DOHH2 (cell line): ENCODE results near the gene POU2AF3.
A peak's percentile ranks its signal among the peaks of the same experiment; 100 is the strongest.
"Not testable (repeated sequence)": the region's sequence is repeated elsewhere in the genome, so short reads cannot be mapped to it uniquely, and the experiment has no call there.

Source experiments
- H3F3A ChIP-seq: fragments of 200-600 bp; sonication (generic), shearing (Covaris generic); 2 replicates; pipeline ENCODE4 v1.6.0; 2016; ENCODE audit warnings: antibody characterized with exemption, mild to moderate bottlenecking; ENCODE audit not compliant: control insufficient read depth, insufficient read depth
- H3K27ac ChIP-seq: fragments of 200-600 bp; sonication (generic); 2 replicates; pipeline ENCODE4 v1.5.1; 2014; ENCODE audit warnings: low read depth, mild to moderate bottlenecking, low read length, moderate library complexity
- H3K27me3 ChIP-seq: fragments of 200-600 bp; sonication (generic); 2 replicates; pipeline ENCODE4 v1.6.1; 2014; ENCODE audit warnings: mild to moderate bottlenecking, low read length, mixed read lengths; ENCODE audit not compliant: control insufficient read depth
- H3K36me3 ChIP-seq: fragments of 200-600 bp; sonication (generic); 2 replicates; pipeline ENCODE4 v1.6.1; 2014; ENCODE audit warnings: mild to moderate bottlenecking, low read length, moderate library complexity, mixed read lengths; ENCODE audit not compliant: control insufficient read depth
- H3K4me1 ChIP-seq: fragments of 200-600 bp; sonication (generic); 2 replicates; pipeline ENCODE4 v1.6.1; 2014; ENCODE audit warnings: mild to moderate bottlenecking, low read length, mixed read lengths; ENCODE audit not compliant: control insufficient read depth
- H3K4me2 ChIP-seq: fragments of 200-600 bp; sonication (generic); 2 replicates; pipeline ENCODE4 v1.6.0; 2014; ENCODE audit warnings: mild to moderate bottlenecking, low read length, moderate library complexity
- H3K4me3 ChIP-seq: fragments of 200-600 bp; sonication (generic); 2 replicates; pipeline ENCODE4 v1.5.1; 2014; ENCODE audit warnings: mild to moderate bottlenecking, low read length, mixed read lengths
- H3K79me2 ChIP-seq: fragments of 200-600 bp; sonication (generic); 2 replicates; pipeline ENCODE4 v1.6.1; 2014; ENCODE audit warnings: mild to moderate bottlenecking, low read length, mixed read lengths; ENCODE audit not compliant: control insufficient read depth
- H3K9me2 ChIP-seq: fragments of 200-600 bp; sonication (generic); replicated peaks from 2 replicates; pipeline ENCODE4 v1.6.1; 2014; ENCODE audit warnings: mild to moderate bottlenecking, low read length, mixed read lengths; ENCODE audit not compliant: control insufficient read depth
- H3K9me3 ChIP-seq: fragments of 200-600 bp; sonication (generic); 2 replicates; pipeline ENCODE4 v1.6.1; 2014; ENCODE audit warnings: antibody characterized with exemption, low read length, mixed read lengths; ENCODE audit not compliant: control insufficient read depth, insufficient read depth
- H4K20me1 ChIP-seq: fragments of 200-600 bp; sonication (generic); 2 replicates; pipeline ENCODE4 v1.6.0; 2014; ENCODE audit warnings: low read depth, mild to moderate bottlenecking, antibody characterized with exemption, low read length, moderate library complexity; ENCODE audit not compliant: control insufficient read depth, insufficient read depth
- EZH2phosphoT487 ChIP-seq: fragments of 200-600 bp; sonication (generic); IDR thresholded peaks from 2 replicates; pipeline ENCODE4 v1.6.1; 2017; ENCODE audit warnings: borderline replicate concordance, mild to moderate bottlenecking, antibody characterized with exemption, low read length, moderate library complexity, mixed read lengths
- TF ChIP-seq, protein P1 (sequence below): fragments of 200-600 bp; sonication (generic); IDR thresholded peaks from one replicate; pipeline ENCODE4 v1.5.1; 2014; ENCODE audit warnings: antibody characterized with exemption, mild to moderate bottlenecking, low read depth, low read length; ENCODE audit not compliant: poor library complexity, severe bottlenecking

POU2AF3 gene

DNA sequence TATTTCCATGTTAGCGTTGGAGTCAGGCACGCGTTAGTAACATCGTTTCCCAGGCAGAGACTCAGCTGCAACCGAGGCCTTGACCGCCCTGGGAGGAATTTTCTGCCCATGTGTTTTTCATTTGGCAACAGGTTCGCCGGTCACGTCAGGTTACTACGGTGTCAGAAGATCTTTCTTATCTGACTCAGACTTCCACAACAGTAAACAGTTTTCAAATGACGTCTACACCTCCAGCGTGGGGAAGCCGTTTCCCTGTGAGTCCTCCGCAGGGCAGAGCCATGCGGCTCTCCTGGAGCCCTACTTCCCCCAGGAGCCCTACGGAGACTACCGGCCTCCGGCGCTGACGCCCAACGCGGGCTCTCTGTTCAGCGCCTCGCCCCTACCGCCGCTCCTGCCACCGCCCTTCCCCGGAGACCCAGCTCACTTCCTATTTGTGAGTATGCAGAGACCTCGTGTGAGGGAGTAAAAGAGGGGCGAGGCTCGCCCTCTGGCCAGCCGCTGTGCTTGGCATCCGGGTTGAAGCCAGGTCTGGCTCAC, 14.3 kb upstream of the POU2AF3 start:
- H3K4me3 ChIP-seq, result no peak overlapping the region
- no peaks in the 10 kb centered on the region for H3K9me2 ChIP-seq
- H3K9me3 ChIP-seq, result no peaks in the 10 kb centered on the region
- no peaks in the 10 kb centered on the region for H3K36me3 ChIP-seq
- H3K4me2 ChIP-seq, result peak overlapping the region; percentile 12
- no peaks in the 10 kb centered on the region for H4K20me1 ChIP-seq
- H3K79me2 ChIP-seq, result no peaks in the 10 kb centered on the region
- H3K27me3 ChIP-seq, result no peaks in the 10 kb centered on the region
- H3K4me1 ChIP-seq, result peaks cover 21% of the 10 kb centered on the region
- no peak overlapping the region for H3K27ac ChIP-seq
- no peaks in the 10 kb centered on the region for H3F3A ChIP-seq
- no peak for TF ChIP-seq EZH2phosphoT487
- TF ChIP-seq, protein P1, sequence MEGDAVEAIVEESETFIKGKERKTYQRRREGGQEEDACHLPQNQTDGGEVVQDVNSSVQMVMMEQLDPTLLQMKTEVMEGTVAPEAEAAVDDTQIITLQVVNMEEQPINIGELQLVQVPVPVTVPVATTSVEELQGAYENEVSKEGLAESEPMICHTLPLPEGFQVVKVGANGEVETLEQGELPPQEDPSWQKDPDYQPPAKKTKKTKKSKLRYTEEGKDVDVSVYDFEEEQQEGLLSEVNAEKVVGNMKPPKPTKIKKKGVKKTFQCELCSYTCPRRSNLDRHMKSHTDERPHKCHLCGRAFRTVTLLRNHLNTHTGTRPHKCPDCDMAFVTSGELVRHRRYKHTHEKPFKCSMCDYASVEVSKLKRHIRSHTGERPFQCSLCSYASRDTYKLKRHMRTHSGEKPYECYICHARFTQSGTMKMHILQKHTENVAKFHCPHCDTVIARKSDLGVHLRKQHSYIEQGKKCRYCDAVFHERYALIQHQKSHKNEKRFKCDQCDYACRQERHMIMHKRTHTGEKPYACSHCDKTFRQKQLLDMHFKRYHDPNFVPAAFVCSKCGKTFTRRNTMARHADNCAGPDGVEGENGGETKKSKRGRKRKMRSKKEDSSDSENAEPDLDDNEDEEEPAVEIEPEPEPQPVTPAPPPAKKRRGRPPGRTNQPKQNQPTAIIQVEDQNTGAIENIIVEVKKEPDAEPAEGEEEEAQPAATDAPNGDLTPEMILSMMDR, result no peak

DNA sequence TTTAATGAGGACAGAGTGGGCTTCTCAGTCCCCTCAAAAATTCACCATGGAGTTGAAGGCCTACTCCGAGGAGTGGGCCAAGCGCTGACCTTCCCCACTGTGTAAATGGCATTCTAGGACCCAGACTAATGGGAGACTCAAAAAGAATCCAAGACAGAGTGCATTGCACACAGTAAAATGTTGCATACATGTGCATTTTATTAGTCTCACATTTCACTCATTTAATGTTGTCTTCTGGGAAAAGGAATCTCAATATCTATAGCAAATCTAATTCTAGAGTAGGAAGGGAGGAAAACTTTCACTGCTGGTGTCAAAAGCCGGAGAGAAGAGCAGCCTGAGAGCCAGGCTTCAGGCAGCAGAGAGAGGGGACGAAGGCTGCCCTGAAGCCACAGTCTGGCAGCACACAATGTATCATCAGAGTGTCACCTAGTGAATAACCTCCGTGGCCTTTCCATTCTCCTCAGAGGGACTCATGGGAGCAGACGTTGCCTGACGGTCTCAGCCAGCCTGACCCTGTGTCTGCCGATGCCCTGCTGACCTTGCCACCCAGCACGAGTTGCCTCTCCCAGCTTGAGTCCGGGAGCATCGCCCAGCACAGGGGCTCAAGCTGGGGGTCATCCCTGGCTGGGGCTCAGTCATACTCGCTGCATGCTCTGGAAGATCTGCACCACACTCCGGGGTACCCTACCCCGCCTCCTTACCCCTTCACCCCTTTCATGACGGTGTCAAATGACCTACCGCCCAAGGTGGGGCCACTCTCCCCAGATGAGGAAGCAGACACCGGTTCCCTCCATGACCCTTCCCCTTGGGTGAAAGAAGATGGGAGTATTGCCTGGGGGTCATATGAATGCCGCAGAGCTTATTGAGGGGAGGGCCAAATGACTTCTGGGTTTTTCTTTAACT, 12.9 kb upstream of the POU2AF3 start:
- Histone ChIP-seq H3K36me3 (no peaks in the 10 kb centered on the region), H3K27me3 (no peaks in the 10 kb centered on the region), H3K4me2 (no peak overlapping the region), H3K79me2 (no peaks in the 10 kb centered on the region), H3K9me2 (no peaks in the 10 kb centered on the region), H3K27ac (no peak overlapping the region), H3F3A (no peaks in the 10 kb centered on the region), H3K9me3 (no peaks in the 10 kb centered on the region), H3K4me1 (peaks cover 21% of the 10 kb centered on the region), H4K20me1 (no peaks in the 10 kb centered on the region), H3K4me3 (no peak overlapping the region)
- TF ChIP-seq, protein P1, result no peak
- TF ChIP-seq EZH2phosphoT487, result no peak

DNA sequence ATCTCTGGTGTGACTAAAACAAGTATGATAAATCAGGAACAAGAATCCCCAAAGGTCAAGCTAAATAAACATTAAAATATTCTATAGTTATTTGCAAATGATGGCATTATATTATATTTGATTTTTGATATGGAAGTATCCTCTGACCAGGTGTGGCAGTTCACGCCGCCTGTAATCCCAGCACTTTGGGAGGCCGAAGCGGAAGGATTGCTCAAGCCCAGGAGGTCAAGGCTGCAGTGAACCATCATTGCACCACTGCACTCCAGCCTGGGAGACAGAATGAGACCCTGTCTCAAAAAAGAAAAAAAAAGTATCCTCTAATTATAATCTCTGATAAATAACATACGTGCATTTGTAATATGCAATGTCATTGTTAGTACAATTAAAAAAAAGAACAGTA, 6.6 kb upstream of the POU2AF3 start:
- no peaks in the 10 kb centered on the region for H4K20me1 ChIP-seq
- H3K4me2 ChIP-seq, result no peak overlapping the region
- H3K79me2 ChIP-seq, result no peaks in the 10 kb centered on the region
- H3K4me1 ChIP-seq, result 0 out of 2 replicates have a peak, but pooled peaks cover 3% of the 10 kb centered on the region
- H3K9me2 ChIP-seq, result no peaks in the 10 kb centered on the region
- H3K27me3 ChIP-seq, result no peaks in the 10 kb centered on the region
- H3K27ac ChIP-seq, result no peak overlapping the region
- no peak overlapping the region for H3K4me3 ChIP-seq
- TF ChIP-seq, protein P1, result no peak
- TF ChIP-seq EZH2phosphoT487, result no peak
- H3K9me3 ChIP-seq, result no peaks in the 10 kb centered on the region
- H3K36me3 ChIP-seq, result no peaks in the 10 kb centered on the region
- no peaks in the 10 kb centered on the region for H3F3A ChIP-seq

DNA sequence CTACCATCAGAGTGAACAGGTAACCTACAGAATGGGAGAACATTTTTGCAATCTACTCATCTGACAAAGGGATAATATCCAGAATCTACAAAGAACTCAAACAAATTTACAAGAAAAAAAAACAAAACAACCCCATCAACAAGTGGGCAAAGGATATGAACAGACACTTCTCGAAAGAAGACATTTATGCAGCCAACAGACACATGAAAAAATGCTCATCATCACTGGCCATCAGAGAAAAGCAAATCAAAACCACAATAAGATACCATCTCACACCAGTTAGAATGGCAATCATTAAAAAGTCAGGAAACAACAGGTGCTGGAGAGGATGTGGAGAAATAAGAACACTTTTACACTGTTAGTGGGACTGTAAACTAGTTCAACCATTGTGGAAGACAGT, 5.9 kb upstream of the POU2AF3 start:
- H3K9me3 ChIP-seq, H3K36me3 ChIP-seq, H3K4me1 ChIP-seq, H3F3A ChIP-seq, H3K4me3 ChIP-seq, H3K79me2 ChIP-seq, H3K27me3 ChIP-seq, H3K4me2 ChIP-seq, H3K27ac ChIP-seq, H3K9me2 ChIP-seq, H4K20me1 ChIP-seq: not testable (repeated sequence)
